NK-92 (cell line): ENCODE measurements around the gene NR2C1.
"Not testable (repeated sequence)": the region's sequence is repeated elsewhere in the genome, so short reads cannot be mapped to it uniquely, and the experiment has no call there.

Experiments
- DNase-seq: peaks from one replicate; lab custom pipeline; 2025; ENCODE audit not compliant: unreplicated experiment; lab: John Stamatoyannopoulos, UW

Gene NR2C1

DNA sequence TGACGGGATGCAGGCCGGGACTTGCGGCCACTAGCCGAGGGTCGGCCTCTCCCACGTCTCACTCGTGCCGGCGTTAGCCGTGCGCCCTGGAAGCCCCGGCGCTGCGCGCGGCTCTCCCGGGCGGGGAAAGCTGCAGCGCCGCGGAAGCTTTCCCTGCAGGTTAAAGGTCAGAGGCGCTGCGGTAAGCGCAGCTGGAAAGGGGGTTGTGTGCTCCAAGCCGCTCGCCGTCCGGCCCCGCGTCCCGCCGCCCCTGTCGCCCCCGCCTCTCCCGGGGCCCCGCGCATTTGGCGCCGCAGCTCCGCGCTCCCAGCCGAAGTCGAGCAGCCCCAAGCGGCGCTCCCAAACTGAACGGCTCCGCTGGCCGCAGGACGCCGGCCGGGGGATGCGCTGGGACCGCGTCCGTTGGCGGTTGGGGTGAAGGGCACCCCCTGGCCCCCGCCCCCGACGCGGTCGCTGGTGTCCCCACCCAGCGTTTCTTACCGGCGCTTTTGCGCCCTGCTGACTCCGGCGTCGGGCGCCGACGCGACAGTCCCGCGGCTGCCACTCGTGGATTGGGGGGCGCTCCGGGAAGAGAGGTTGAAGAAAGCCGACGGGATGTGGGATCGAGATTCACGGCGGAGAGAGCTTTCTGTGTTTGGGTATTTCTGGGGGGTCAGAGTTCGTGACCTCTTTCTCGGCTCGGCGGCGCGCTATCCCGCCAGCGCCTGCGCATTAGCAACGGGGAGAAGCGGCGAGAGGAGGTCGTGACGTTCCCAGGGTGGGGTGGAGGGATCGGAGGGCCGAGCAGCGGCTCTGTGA is at the start of gene NR2C1:
TSS of gene NR2C1 (minus strand) at position 719 of the 798 bp plus-strand sequence. CDS start 6,234 bp downstream, outside the sequence.
- DNase-seq, result peak; percentile 58

DNA sequence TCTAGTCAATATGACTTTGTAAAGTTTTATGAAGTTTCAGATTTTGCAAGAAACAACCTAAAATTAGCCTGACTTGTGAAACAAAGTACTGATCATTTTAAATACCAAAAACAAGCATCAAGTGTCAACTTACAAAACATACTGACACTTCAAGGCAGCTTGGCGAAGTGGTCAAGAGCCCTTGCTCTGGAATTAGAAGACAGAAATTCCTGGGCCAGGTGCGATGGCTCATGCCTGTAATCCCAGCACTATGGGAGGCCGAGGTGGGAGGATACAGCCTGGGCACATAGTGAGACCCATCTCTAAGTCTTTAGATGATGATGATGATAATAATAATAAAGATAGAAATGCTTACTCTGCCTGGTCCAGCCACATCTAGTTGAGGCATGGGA is 45.4 kb upstream of the NR2C1 start:
- no peak for DNase-seq

DNA sequence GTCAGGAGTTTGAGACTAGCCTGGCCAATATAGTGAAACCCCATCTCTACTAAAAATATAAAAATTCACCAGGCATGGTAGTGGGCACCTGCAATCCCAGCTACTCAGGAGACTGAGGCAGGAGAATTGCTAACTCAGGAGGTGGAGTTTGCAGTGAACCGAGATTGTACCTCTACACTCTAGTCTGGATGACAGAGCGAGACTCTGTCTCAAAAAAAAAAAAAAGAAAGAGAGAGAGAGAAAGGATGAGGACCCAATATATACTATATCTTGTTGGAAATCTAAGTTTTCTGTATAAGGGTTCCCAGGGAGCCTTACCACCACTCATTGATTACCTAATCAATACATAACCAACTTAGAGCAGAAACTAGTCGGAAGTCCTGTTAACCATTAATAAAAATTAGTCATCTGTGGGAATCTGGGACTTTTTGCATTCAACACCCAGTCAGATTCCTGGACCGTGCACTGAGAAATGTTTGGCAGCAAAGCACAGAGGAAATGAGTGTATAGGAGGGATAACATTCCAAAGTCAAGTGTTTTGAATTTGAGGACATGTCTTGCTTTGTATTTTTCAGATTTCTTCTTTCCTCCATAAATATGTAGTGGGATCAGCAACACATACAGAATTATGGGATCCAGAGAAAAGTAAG is 44.8 kb upstream of the NR2C1 start:
- no peak for DNase-seq

DNA sequence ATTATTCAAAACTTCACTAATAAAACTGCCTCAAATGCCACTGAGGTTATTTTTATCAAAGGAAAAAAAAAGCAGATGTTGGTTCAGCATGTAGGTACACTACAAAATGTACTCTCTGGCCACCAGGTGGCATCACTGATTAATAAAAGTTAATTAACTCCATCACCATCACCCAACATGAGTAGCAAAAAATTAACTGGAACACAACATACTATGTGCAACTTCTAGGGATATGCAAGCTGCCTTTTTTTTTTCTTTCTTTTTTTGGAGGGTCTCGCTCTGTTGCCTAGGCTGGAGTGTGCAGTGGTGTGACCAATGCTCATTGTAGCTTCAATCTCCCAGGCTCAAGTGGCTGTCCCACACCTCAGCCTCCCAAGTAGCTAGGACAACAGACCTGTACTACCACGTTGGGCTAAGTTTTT is 43.8 kb upstream of the NR2C1 start:
- no peak for DNase-seq

DNA sequence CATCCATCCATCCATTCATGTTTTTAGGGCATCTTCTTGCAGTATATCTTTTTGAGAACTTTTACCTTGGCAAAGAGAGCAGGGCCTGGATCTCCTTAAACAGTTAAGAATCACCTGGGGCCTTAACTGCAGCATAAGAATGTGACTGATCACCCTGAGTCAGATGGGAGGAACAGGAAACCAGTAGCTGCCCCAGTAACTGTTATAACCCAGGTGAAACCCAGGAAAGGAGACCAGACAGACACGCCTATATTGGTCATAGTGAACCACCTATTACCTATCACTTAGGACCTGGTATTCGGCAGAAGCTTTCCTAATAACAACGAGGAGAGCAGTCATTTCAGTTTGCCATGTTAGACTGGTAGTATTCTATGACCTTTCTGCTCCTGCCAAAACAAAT is 43.4 kb upstream of the NR2C1 start:
- DNase-seq, result no peak

DNA sequence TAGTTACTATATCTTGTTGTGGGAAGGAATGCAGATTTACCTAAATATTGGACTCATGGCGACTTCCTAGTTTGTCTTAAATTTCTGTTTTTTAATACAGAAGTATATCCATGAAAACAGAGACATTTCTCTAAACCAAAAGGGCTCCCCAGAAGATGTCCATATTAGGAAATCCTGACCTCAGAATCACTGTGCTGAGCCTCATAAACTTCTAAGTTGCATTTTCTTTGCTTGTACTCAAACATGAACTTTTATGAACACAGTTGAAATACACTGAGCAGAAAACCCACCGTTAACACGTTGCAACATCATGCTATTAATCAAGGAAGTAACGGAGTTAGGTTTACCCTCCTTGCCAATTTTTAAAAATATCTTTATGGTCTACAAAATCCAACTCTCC is 42.9 kb upstream of the NR2C1 start:
- no peak for DNase-seq

DNA sequence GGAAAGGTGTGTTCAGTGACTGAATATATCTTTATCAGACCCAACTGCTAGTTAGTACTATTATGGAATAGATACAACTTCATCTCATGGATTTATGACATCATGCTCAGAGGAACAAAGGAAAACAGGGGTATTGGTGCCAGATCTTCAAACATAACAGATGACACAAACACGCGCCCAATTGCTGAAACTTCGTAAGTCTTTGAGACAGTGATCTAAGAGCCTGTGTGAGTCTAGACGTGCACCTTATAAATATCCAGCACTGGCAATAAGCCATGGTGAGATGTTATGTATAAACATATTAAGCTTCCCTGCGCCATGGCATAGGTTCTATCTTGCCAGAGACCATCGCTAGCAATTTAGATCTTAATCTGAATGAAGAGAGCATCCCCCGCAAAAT is 42.2 kb upstream of the NR2C1 start:
- no peak for DNase-seq

DNA sequence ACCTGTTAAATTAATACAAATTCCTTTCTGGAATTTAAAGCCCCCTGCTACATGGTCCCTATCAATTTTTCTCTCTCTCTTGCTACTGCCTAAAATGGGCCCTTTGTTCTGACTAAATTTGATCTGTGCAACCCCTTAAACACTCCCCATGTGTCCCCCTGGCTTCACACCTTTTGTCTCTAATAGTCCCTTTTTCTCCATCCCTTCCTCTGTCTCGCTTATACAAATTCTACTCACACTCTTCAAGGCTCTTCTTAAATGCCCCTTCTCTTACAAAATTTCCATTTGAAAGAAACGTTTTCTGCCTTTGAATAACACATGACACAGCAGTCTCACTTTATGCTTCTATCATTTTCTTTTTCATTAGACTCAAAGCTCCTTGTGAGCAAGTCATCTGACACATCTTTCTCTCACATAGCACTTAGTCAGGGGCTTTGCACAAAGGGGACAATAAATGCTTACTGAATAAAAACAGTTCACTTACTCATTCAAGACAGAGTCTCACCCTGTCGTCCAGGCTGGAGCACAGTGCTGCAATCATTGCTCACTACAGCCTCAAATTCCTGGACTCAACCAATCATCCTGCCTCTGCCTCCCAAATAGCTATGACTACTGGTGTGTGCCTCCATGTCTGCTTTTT is 41.5 kb upstream of the NR2C1 start:
- DNase-seq, result no peak

DNA sequence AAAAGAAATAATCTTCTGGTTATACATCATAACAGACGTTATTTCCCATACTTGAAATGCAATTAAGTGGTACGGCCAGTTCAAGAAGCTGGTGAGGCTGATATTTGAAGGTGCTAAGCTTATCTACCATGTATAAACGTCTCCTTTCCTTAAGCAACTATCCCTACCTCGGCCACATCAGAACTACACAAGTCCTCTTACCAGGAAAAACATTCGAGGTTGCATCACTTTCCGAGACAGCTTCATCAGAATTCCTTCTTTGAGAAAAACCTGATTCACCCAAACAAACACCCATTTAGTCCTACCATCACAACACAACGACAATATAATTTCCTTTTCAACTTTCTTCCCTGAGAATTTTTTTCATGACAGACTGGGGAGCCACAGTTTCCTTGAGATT is 33.9 kb upstream of the NR2C1 start:
- no peak for DNase-seq

DNA sequence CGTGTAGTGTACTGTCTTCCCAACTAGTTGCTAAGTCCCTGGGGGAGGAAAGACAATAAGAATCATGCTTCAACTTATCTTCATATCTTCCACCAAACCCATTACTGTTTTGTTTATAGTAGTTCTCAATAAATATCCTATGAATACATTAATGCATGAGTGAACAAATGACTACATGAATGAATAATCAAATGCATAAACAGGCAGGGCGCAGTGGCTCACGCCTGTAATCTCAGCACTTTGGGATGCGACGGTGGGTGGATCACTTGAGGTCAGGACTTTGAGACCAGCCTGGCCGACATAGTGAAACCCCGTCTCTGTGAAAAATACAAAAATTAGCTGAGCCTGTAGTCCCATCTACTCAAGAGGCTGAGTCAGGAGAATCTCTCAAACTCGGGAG is 32.1 kb upstream of the NR2C1 start:
- no peak for DNase-seq

DNA sequence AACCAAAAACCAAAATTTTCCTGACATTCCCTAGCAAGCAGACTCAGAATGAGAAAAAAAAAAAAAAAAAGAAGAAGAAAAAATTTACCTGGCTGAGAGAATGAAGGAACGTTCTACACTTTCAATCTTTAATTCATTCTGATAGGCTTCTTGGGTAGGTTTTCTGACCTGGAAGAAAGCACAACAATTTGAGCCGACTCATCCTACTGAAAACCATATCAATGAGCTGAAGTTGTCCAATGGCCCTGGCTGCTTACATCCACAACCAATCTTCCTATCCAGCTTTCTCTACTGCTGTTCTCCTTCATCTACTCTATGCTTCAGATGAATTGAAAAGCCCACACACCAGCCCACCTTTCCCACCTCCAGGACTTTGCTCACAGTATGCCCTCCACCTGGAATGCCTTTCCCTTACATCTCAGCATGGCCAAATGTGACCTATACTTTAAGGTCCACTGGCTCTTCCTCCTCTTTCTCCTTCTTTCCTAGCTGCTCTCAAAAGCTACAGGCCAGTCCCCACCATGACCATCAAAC is 31.6 kb upstream of the NR2C1 start:
- no peak for DNase-seq

DNA sequence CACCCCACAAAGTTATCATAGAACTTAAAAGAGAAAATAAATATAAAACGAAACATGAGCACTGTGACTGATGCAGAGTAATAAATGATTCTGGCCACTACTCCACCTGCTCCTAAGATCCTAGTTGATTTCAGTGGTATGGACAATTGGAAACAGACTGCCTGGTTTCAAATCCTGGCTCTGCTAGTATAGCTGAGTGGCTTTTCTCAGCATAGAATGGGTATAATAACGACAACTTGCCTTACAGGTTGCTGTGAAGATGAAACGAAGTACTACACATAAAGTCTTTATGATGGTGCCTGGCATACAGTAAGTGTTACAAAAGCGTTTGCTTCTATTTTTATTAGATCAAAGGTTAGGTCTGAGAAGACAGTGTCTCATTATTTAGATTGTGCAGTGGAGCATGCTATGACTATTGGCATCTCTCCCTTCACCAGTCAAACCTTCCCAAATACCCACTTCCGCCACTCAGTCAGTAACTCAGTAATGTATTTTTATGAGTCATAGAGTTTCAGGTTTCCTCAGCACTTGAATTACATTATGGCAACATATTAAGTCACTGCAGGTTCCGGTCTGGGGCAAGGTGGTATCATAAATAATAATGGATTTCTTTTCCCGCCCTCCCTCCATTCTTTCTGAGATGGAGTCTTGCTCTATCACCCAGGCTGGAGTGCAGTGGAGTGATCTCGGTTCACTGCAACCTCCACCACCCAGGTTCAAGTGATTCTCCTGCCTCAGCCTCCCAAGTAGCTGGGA is 29.7 kb upstream of the NR2C1 start:
- no peak for DNase-seq

DNA sequence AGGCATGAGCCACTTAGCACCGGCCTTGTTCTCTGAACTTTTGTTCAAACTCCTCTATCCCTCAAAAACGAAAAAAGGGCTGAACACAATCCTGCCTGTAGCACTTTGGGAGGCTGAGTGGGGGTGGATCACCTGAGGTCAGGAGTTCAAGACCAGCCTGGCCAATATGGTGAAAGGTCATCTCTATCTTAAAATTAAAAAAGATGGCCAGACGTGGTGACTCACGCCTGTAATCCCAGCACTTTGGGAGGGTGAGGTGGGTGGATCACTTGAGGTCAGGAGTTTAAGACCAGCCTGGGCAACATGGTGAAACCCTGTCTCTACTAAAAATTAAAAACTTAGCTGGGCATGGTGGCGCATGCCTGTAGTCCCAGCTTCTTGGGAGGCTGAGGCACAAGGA is 28.5 kb upstream of the NR2C1 start:
- not testable (repeated sequence) for DNase-seq

DNA sequence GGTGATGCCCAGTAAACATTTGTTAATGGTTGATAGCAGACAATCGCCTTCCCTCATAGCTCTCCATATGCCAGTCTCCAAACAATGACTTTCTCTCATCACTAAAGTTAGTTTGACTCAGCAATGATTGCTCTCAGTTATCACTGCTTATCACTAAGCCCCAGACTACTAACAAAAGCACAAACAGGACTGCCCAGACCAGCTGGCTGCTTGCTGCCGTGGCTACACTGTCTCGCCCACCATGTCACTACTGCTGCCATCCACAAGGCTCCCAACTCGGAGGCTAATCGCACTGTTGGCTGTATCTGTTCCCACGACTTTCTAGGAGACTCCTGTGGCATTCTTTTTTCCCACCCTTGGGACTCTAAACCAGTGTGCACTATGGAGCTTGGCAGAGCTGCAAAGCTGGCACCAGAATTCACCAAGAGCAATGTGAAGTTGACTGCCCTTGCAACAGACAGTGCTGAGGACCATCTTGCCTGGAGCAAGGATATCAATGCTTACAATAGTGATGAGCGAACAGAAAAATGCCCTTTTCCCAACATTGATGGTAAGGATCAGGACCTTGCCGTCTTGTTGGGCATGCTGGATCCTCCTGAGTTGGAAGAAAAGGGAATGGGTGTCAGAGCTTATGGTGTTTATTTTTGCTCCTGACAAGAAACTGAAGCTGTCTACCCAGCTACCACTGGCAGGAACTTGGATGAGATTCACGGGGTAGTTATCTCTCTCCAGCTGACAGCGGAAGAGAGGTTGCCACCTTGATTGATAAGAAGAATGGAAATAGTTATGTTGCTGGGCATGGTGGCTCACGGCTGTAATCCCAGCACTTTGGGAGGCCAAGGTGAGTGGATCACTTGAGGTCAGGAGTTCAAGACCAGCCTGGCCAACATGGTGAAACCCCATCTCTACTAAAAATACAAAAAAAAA is 27.1 kb upstream of the NR2C1 start:
- DNase-seq, result no peak

DNA sequence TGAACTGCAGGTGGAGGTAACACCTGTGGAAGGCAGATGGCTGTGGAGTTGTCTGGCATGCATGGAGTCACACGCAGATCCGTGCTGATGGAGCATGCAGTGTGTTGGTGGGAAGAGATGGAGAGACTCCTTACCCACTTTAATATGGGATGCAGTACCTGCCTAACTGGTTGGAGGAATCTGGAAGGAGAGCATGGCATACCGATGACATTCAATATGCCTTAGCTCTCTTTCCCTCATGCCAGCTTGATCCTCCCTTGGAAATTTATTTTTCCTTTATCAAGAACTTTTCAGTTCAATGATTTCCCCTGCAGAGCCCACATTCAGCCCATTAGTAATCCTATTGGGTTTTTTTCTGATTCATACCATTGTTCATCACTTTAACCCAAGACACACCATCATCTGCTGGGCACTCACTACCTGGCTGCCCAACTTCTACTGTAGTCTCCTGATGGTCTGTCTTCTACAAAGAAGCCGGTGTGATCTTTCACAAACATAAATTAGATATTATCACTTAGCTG is 25.9 kb upstream of the NR2C1 start:
- no peak for DNase-seq

DNA sequence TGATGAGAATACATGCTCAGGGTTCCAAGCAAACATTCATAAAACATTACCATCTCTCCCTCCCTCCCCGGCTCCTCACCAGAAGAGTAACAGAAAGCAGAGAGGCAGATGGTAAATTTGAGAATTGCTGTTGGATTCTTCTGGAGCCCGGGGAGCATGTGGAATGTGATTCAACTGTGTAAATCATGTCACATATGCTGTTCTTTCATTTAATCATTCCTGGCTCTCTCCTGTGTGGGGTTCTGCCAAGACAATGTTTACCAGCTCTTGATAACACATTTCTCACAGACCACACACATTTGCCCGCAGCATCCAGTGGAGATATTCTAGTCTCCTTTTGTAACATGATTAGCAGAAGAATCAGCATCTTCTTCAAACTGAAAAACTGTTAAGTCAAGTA is 23.4 kb upstream of the NR2C1 start:
- DNase-seq, result no peak

DNA sequence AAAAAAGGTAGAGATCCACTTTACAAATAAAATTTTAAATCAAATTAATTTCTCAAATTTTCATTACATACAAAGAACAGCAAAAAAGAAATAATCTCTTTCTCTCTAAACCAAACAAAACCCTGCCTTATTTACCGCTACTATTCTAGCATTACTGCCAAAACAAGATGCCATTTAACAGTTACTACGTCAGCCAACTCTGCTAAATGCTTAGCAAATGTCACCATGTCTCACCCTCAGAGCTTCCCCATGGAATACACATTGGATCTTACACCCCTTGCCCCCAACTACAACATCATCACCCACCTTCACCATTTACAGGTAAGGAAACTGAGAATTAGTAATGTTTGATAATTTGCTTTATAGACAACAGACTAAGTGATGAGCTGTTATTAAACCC is 23.0 kb upstream of the NR2C1 start:
- DNase-seq, result no peak

DNA sequence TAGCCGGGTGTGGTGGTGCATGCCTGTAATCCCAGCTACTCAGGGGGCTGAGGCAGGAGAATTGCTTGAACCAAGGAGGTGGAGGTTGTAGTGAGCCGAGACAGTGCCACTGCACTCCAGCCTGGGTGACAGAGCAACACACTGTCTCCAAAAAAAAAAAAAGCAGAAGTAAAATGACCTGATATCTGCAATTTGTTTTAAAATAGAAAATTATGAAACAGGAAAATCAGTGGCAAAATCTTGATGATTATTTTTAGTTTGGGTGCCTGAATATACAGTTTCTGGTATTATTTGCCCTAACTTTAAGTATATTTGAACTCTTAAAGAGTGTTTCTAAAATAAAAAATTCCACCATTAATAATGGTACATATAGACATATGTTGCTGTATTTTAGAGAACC is 22.4 kb upstream of the NR2C1 start:
- DNase-seq, result not testable (repeated sequence)

DNA sequence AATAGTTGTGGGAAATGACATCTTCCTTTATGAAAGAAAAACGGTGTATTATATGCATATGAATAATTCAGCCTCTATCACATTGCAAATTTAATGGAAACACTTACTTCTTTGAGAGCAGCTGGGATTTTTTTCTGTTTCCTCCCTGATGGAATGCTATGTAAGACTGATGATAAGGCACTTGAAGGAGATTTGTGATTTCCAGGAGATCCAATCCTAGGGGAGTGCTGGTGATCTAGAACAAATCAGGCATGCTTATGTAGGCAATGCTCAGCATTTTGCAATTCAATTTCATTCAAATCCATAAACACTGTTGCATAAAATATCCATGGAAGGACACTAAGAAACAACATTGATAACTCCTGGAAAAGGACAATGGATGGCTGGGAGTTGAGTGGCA is 16.0 kb upstream of the NR2C1 start:
- no peak for DNase-seq

DNA sequence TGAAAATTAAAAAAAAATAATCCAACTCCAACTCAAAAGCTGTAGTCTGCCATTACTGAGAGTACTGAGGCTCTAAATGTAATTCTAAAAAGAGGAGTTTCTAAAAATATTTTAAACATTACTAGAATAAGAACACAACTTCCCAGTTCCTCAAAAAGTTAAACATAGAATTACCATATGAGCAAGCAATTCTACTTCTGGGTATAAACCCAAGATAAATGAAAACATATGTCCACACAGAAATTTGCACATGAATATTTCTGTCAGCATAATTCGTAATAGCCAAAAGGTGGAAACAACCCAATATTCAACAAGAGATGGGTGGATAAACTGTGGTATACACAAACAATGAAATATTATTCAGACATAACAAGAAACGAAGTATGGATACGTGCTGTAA is 15.0 kb upstream of the NR2C1 start:
- no peak for DNase-seq
